GM12878 (cell line): ENCODE data around the gene CPLX1. TPM values are rescaled to one million over a fixed set of nuclear protein-coding genes. Genes with fewer than 3 reads are reported as not detected.

Experiments
- ATAC-seq: fragments of 200-7000 bp; cut with Tn5 transposase; 3 replicates; pipeline ENCODE4 v1.9.1; 2020; ENCODE audit warnings: mild to moderate bottlenecking, moderate library complexity
- BruUV-seq: library from RNA; stranded (reverse); fragments of 400-500 nt; replicated peaks from 2 replicates; lab custom pipeline; 2021; lab: Mats Ljungman, UMichigan
- CTCF ChIA-PET: fragments of 300-600 bp; sonication (Branson Sonifier 250); formaldehyde crosslinking; extraction: SDS; loops from one replicate; lab custom pipeline; 2021; ENCODE audit warnings: inconsistent platforms; lab: Yijun Ruan, JAX
- POLR2A ChIA-PET: fragments of 350-600 bp; formaldehyde crosslinking; extraction: SDS; loops from one replicate; lab custom pipeline; 2021; ENCODE audit warnings: inconsistent platforms; lab: Charles Lee
- RAD21 ChIA-PET: fragments of 300-600 bp; sonication (Branson Sonifier 250); formaldehyde crosslinking; loops from one replicate; lab custom pipeline; 2023; ENCODE audit warnings: antibody characterized with exemption; ENCODE audit not compliant: unreplicated experiment; lab: Charles Lee
- SMC1A ChIA-PET: fragments of 300-600 bp; sonication (Branson Sonifier 250); formaldehyde crosslinking; loops from one replicate; lab custom pipeline; 2023; ENCODE audit not compliant: unreplicated experiment, uncharacterized antibody; lab: Charles Lee
- DNase-seq: peaks from one replicate; pipeline ENCODE4 v3.0.0-alpha.2; 2011; ENCODE audit warnings: low read depth, low spot score
- FAIRE-seq: peaks from 3 replicates; lab custom pipeline; 2011; peaks lifted over from hg19 to GRCh38; lab: Jason Lieb, UNC
- H2AFZ ChIP-seq: 2 replicates; pipeline ENCODE4 v1.6.0; 2011; ENCODE audit warnings: low read depth, low read length, control low read depth; ENCODE audit not compliant: control insufficient read depth
- H3K27ac ChIP-seq: 2 replicates; pipeline ENCODE4 v1.5.1; 2011; ENCODE audit warnings: control low read depth; ENCODE audit not compliant: control insufficient read depth, insufficient read depth
- H3K27me3 ChIP-seq, 2 experiments: replicated peaks in 1 of 2; 2 replicates each; pipeline versions ENCODE4 v1.6.0 to v1.6.1; 2011; ENCODE audit warnings: low read length in 1 of 2; ENCODE audit not compliant: control insufficient read depth in 2 of 2, insufficient read depth in 2 of 2
- H3K36me3 ChIP-seq, 2 experiments: 2 replicates each; pipeline ENCODE4 v1.5.1; 2011; ENCODE audit warnings: low read length in 1 of 2; ENCODE audit not compliant: control insufficient read depth in 2 of 2, insufficient read depth in 2 of 2
- H3K4me1 ChIP-seq: 2 replicates; pipeline ENCODE4 v1.6.1; 2011; ENCODE audit warnings: mild to moderate bottlenecking, low read length, moderate library complexity, mixed read lengths; ENCODE audit not compliant: control insufficient read depth, insufficient read depth
- H3K4me2 ChIP-seq: 2 replicates; pipeline ENCODE4 v1.6.0; 2011; ENCODE audit warnings: control low read depth; ENCODE audit not compliant: control insufficient read depth, insufficient read depth
- H3K4me3 ChIP-seq: fragments of 200-600 bp; sonication (generic); 2 replicates; pipeline ENCODE4 v1.5.1; 2016
- H3K79me2 ChIP-seq: 2 replicates; pipeline ENCODE4 v1.6.0; 2011; ENCODE audit warnings: low read length; ENCODE audit not compliant: control insufficient read depth, insufficient read depth
- H3K9ac ChIP-seq: 2 replicates; pipeline ENCODE4 v1.8.0; 2011; ENCODE audit warnings: low read length, control low read depth, mixed read lengths; ENCODE audit not compliant: control insufficient read depth, insufficient read depth
- H3K9me3 ChIP-seq: replicated peaks from 3 replicates; pipeline ENCODE4 v1.5.1; 2011; ENCODE audit warnings: mild to moderate bottlenecking, low read length; ENCODE audit not compliant: control insufficient read depth, insufficient read depth
- H4K20me1 ChIP-seq: 2 replicates; pipeline ENCODE4 v1.6.0; 2011; ENCODE audit not compliant: control insufficient read depth, insufficient read depth
- ASH2L ChIP-seq: fragments of 300-600, 200-600 bp; sonication (generic); IDR thresholded peaks from 2 replicates; pipeline ENCODE4 v1.6.1; 2017; ENCODE audit warnings: low read depth, mild to moderate bottlenecking, borderline replicate concordance
- BRCA1 ChIP-seq: IDR thresholded peaks from 2 replicates; pipeline ENCODE4 v1.6.1; 2011; ENCODE audit warnings: low read depth, low read length, improper control_type of control experiment
- CEBPB ChIP-seq, 2 experiments: fragments of 150-350 bp in 1 of 2; IDR thresholded peaks; 2 replicates each; pipeline ENCODE4 v1.6.1; 2012 to 2014; ENCODE audit warnings: low read depth in 2 of 2, low read length in 2 of 2, borderline replicate concordance in 1 of 2, inconsistent platforms in 1 of 2
- GATAD2B ChIP-seq: fragments of 450-650 bp; conservative IDR thresholded peaks from 2 replicates; pipeline ENCODE4 v1.6.1; 2017; ENCODE audit warnings: low read depth, mild to moderate bottlenecking, moderate library complexity
- HDAC6 ChIP-seq: fragments of 200-600 bp; sonication (generic); IDR thresholded peaks from one replicate; pipeline ENCODE4 v1.8.0; 2017; ENCODE audit warnings: antibody characterized with exemption; ENCODE audit not compliant: unreplicated experiment
- MEF2A ChIP-seq: IDR thresholded peaks from 2 replicates; pipeline ENCODE4 v1.6.1; 2011; ENCODE audit warnings: low read depth, mild to moderate bottlenecking, low read length, moderate library complexity; ENCODE audit not compliant: insufficient read depth
- POLR2AphosphoS2 ChIP-seq: IDR thresholded peaks from 2 replicates; pipeline ENCODE4 v1.6.1; 2011; ENCODE audit warnings: low read depth, mild to moderate bottlenecking, low read length, improper control_type of control experiment, moderate library complexity
- TAF1 ChIP-seq: IDR thresholded peaks from 2 replicates; pipeline ENCODE4 v1.6.1; 2011; ENCODE audit warnings: mild to moderate bottlenecking, low read depth, low read length, borderline replicate concordance
- WGBS: methylation state at CpG from one replicate; pipeline ENCODE4 v1.1.6; 2016; ENCODE audit warnings: low lambda C conversion rate; ENCODE audit not compliant: insufficient replicate concordance, insufficient coverage; ENCODE audit errors: missing lambda C conversion rate; 5-methylcytosine and 5-hydroxymethylcytosine counted together
- in situ Hi-C: fragments of 300-500 bp; cut with MboI; formaldehyde crosslinking; loops from 9 replicates; pipeline ENCODE4 v1.14.3; 2018; ENCODE audit warnings: mixed read lengths
- intact Hi-C: fragments of 100-400 bp; cut with micrococcal nuclease; formaldehyde crosslinking; loops from one replicate; pipeline ENCODE4 v1.14.2; 2022; ENCODE audit not compliant: unreplicated experiment
- polyA plus RNA-seq, 11 experiments: library from polyadenylated mRNA; depleted of rRNA in 4 of 11; unstranded in 6 of 11; stranded (reverse) in 5 of 11; fragments of >200 nt; fragmentation: Nextera tagmentation in 4 of 11; fragmentation: Illumina TruSeq in 1 of 11; extraction: Ambion mirVana in 4 of 11; extraction: Trizol in 1 of 11; gene quantifications; 1 replicate in 1 of 11; 2 replicates in 10 of 11; pipeline versions ENCODE4 v1.2.1 to v1.2.3, GENCODE V29; 2011 to 2016; ENCODE audit warnings: inconsistent platforms in 2 of 11, missing spikeins in 2 of 11, low read depth in 1 of 11
- total RNA-seq, 4 experiments: library from RNA; depleted of rRNA in 3 of 4; stranded (reverse); fragments of >200 nt in 3 of 4; fragmentation: Illumina TruSeq in 1 of 4; extraction: Trizol in 1 of 4; gene quantifications; 2 replicates each; pipeline versions ENCODE4 v1.2.1 to v1.2.3, GENCODE V29; 2013 to 2021
- TF ChIP-seq, protein P1 (sequence below): fragments of 450-650 bp; IDR thresholded peaks from 2 replicates; pipeline ENCODE4 v1.6.1; 2017; ENCODE audit warnings: borderline replicate concordance
- TF ChIP-seq, protein P2 (sequence below): fragments of 150-350 bp; IDR thresholded peaks from 2 replicates; pipeline ENCODE4 v1.6.1; 2016; ENCODE audit warnings: low read depth, low read length
- TF ChIP-seq, protein P3 (sequence below): IDR thresholded peaks from 2 replicates; pipeline ENCODE4 v1.6.1; 2012; ENCODE audit warnings: low read depth, low read length, improper control_type of control experiment

Gene CPLX1
- total and polyA plus RNA-seq, 10 of the 15 experiments (the other 5 are each of a cell fraction or from before 2014, with no cell fraction given): 0.04 to 1.2 (median 0.13) TPM; not detected in 5

- TF ChIP-seq POLR2AphosphoS2 (no peak), BRCA1 (no peak), MEF2A (no peak), ASH2L (no peak)
- TF ChIP-seq, all 136 proteins: peak for 0
- Histone ChIP-seq H3K4me1 (peaks cover 11% of the 10 kb centered on the region), H3K9ac (no peak overlapping the region), H4K20me1 (no peaks in the 10 kb centered on the region), H3K4me3 (no peak overlapping the region), H3K9me3 (peaks cover 2% of the 10 kb centered on the region; the same call in 2 of the 3 replicates), H3K36me3 (no peaks in the 10 kb centered on the region), H3K79me2 (no peaks in the 10 kb centered on the region), H2AFZ (no peak overlapping the region), H3K27ac (no peak overlapping the region), H3K4me2 (no peak overlapping the region), H3K27me3 (no peaks in the 10 kb centered on the region)
- ChIA-PET SMC1A (no interaction called here), POLR2A (no interaction called here), CTCF (no interaction called here), RAD21 (no interaction called here)
- FAIRE-seq (no peak), ATAC-seq (no peak), DNase-seq (no peak)
- in situ Hi-C loops: no loop called here
- 35% methylated on average over 13 of the region's 13 CpGs for WGBS
- intact Hi-C loops: no loop called here
- BruUV-seq: no TSS peak
Measured at GRCh38 chr4:801436-802124, 24.3 kb downstream of the CPLX1 start.

- peaks cover 44% of the 10 kb centered on the region for H3K4me1 ChIP-seq
- ChIA-PET SMC1A (interaction anchor here (0.7 kb wide), 1 partner anchor 21 kb away, joined by 3 read pairs; no protein-coding TSS in a partner anchor), CTCF (interaction anchor here (1.0 kb wide), 1 partner anchor 55 kb away, joined by 3 read pairs; no protein-coding TSS in a partner anchor), RAD21 (no interaction called here), POLR2A (no interaction called here)
- in situ Hi-C loops (no loop called here), intact Hi-C loops (no loop called here)
- H2AFZ ChIP-seq: no peak overlapping the region
- no peak overlapping the region for H3K27ac ChIP-seq
- no TSS peak for BruUV-seq
- DNase-seq (no peak), FAIRE-seq (no peak), ATAC-seq (no peak)
- 37% methylated on average over 4 of the region's 4 CpGs for WGBS
- H3K27me3 ChIP-seq: peaks cover 0 to 2% of the 10 kb centered on the region in 2 experiments; a peak in 2 of 4 replicates
- peaks cover 2% of the 10 kb centered on the region; the same call in 2 of the 3 replicates for H3K9me3 ChIP-seq
- no peaks in the 10 kb centered on the region for H3K36me3 ChIP-seq
- no peak overlapping the region for H3K4me3 ChIP-seq
- H3K9ac ChIP-seq: no peak overlapping the region
- H4K20me1 ChIP-seq: no peaks in the 10 kb centered on the region
- H3K79me2 ChIP-seq: no peaks in the 10 kb centered on the region
- no peak overlapping the region for H3K4me2 ChIP-seq
- TF ChIP-seq BRCA1: no peak
- TF ChIP-seq, protein P1, sequence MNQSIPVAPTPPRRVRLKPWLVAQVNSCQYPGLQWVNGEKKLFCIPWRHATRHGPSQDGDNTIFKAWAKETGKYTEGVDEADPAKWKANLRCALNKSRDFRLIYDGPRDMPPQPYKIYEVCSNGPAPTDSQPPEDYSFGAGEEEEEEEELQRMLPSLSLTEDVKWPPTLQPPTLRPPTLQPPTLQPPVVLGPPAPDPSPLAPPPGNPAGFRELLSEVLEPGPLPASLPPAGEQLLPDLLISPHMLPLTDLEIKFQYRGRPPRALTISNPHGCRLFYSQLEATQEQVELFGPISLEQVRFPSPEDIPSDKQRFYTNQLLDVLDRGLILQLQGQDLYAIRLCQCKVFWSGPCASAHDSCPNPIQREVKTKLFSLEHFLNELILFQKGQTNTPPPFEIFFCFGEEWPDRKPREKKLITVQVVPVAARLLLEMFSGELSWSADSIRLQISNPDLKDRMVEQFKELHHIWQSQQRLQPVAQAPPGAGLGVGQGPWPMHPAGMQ: no peak
- TF ChIP-seq, protein P2, sequence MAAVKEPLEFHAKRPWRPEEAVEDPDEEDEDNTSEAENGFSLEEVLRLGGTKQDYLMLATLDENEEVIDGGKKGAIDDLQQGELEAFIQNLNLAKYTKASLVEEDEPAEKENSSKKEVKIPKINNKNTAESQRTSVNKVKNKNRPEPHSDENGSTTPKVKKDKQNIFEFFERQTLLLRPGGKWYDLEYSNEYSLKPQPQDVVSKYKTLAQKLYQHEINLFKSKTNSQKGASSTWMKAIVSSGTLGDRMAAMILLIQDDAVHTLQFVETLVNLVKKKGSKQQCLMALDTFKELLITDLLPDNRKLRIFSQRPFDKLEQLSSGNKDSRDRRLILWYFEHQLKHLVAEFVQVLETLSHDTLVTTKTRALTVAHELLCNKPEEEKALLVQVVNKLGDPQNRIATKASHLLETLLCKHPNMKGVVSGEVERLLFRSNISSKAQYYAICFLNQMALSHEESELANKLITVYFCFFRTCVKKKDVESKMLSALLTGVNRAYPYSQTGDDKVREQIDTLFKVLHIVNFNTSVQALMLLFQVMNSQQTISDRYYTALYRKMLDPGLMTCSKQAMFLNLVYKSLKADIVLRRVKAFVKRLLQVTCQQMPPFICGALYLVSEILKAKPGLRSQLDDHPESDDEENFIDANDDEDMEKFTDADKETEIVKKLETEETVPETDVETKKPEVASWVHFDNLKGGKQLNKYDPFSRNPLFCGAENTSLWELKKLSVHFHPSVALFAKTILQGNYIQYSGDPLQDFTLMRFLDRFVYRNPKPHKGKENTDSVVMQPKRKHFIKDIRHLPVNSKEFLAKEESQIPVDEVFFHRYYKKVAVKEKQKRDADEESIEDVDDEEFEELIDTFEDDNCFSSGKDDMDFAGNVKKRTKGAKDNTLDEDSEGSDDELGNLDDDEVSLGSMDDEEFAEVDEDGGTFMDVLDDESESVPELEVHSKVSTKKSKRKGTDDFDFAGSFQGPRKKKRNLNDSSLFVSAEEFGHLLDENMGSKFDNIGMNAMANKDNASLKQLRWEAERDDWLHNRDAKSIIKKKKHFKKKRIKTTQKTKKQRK: no peak
- TF ChIP-seq TAF1: no peak
- TF ChIP-seq HDAC6: no peak
- no peak for TF ChIP-seq CEBPB (IDR thresholded peaks at IDR 0.05; ENCODE audit: borderline replicate concordance in 1 of 2, low read depth in 2 of 2, low read length in 2 of 2)
- TF ChIP-seq, protein P3, sequence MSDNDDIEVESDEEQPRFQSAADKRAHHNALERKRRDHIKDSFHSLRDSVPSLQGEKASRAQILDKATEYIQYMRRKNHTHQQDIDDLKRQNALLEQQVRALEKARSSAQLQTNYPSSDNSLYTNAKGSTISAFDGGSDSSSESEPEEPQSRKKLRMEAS: no peak
- TF ChIP-seq GATAD2B: no peak
Measured at GRCh38 chr4:797066-797465, 28.9 kb downstream of the CPLX1 start.
